Suprapubic skin (tissue), 4 donors: ENCODE results near the gene HES6.

Experiments
- EP300 ChIP-seq: sonication (generic); formaldehyde crosslinking; IDR thresholded peaks from one replicate; pipeline ENCODE4 v1.6.1; 2017; ENCODE audit warnings: antibody characterized with exemption
- POLR2A ChIP-seq, 2 donors: fragments of 450-650 bp; IDR thresholded peaks; one replicate each; pipeline ENCODE4 v1.6.1; 2017; ENCODE audit warnings: antibody characterized with exemption in 2 of 2, mild to moderate bottlenecking in 2 of 2, moderate library complexity in 2 of 2
- POLR2AphosphoS5 ChIP-seq, 3 donors: sonication (generic); formaldehyde crosslinking; IDR thresholded peaks; one replicate each; pipeline ENCODE4 v1.6.1; 2017; ENCODE audit warnings: antibody characterized with exemption in 3 of 3
- TF ChIP-seq, protein P1 (sequence below), 2 donors: fragments of 200-600 bp in 1 of 2; fragments of 450-650 bp in 1 of 2; sonication (generic) in 1 of 2; IDR thresholded peaks; one replicate each; pipeline ENCODE4 v1.5.1; 2016 to 2019; ENCODE audit warnings: antibody characterized with exemption in 2 of 2, mild to moderate bottlenecking in 1 of 2, moderate library complexity in 1 of 2

- TF ChIP-seq POLR2A (IDR thresholded peaks at IDR 0.05) (no peak), EP300 (no peak), POLR2AphosphoS5 (IDR thresholded peaks at IDR 0.05) (no peak)
- TF ChIP-seq, protein P1, sequence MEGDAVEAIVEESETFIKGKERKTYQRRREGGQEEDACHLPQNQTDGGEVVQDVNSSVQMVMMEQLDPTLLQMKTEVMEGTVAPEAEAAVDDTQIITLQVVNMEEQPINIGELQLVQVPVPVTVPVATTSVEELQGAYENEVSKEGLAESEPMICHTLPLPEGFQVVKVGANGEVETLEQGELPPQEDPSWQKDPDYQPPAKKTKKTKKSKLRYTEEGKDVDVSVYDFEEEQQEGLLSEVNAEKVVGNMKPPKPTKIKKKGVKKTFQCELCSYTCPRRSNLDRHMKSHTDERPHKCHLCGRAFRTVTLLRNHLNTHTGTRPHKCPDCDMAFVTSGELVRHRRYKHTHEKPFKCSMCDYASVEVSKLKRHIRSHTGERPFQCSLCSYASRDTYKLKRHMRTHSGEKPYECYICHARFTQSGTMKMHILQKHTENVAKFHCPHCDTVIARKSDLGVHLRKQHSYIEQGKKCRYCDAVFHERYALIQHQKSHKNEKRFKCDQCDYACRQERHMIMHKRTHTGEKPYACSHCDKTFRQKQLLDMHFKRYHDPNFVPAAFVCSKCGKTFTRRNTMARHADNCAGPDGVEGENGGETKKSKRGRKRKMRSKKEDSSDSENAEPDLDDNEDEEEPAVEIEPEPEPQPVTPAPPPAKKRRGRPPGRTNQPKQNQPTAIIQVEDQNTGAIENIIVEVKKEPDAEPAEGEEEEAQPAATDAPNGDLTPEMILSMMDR (IDR thresholded peaks at IDR 0.05) = no peak
Measured at GRCh38 chr2:238203973-238204683, 35.7 kb downstream of the HES6 start.
